Peyer's patch (tissue), 4 donors: ENCODE data around the gene PPIA. TPM values are rescaled to one million over a fixed set of nuclear protein-coding genes. Genes with fewer than 3 reads are reported as not detected.
A peak's percentile ranks its signal among the peaks of the same experiment; 100 is the strongest.

Experiments used
- DNase-seq, 3 donors: peaks; one replicate each; pipeline ENCODE4 v3.0.0-alpha.2; 2017 to 2019
- H3K27ac ChIP-seq, 4 donors: fragments of 200-600 bp; sonication (generic); one replicate each; pipeline ENCODE4 v1.5.1; 2016 to 2019
- H3K27me3 ChIP-seq, 2 donors: fragments of 200-600 bp; sonication (generic); one replicate each; pipeline ENCODE4 v1.5.1; 2019
- H3K36me3 ChIP-seq, 3 donors: fragments of 200-600 bp; sonication (generic); one replicate each; pipeline ENCODE4 v1.5.1; 2016 to 2019
- H3K4me1 ChIP-seq, 4 donors: fragments of 200-600 bp; sonication (generic); one replicate each; pipeline ENCODE4 v1.5.1; 2016 to 2019
- H3K4me3 ChIP-seq, 4 donors: fragments of 200-600 bp; sonication (generic); 1 replicate in 3 of 4; 2 replicates in 1 of 4; pipeline ENCODE4 v1.5.1; 2016 to 2019; ENCODE audit warnings: mild to moderate bottlenecking in 1 of 4
- H3K9me3 ChIP-seq, 4 donors: fragments of 200-600 bp; sonication (generic); one replicate each; pipeline ENCODE4 v1.5.1; 2016 to 2019; ENCODE audit warnings: mild to moderate bottlenecking in 1 of 4
- POLR2A ChIP-seq, 2 donors: fragments of 450-650 bp; IDR thresholded peaks; one replicate each; pipeline ENCODE4 v1.5.1; 2017; ENCODE audit warnings: antibody characterized with exemption in 2 of 2, mild to moderate bottlenecking in 2 of 2, moderate library complexity in 2 of 2
- total RNA-seq, 4 donors: library from RNA; depleted of rRNA; stranded (reverse); fragments of >200 nt; gene quantifications; one replicate each; pipeline ENCODE4 v1.1.0, GENCODE V29; 2016
- TF ChIP-seq, protein P1 (sequence below), 6 experiments: fragments of 450-650 bp in 4 of 6; fragments of 200-600 bp in 2 of 6; sonication (generic) in 1 of 6; IDR thresholded peaks; one replicate each; pipeline ENCODE4 v1.5.1; 2017 to 2019; ENCODE audit warnings: antibody characterized with exemption in 6 of 6, mild to moderate bottlenecking in 3 of 6, moderate library complexity in 1 of 6

Gene PPIA
- total RNA-seq, 4 donors from 2014 or later: 565 to 1,018 (median 894) TPM

DNA sequence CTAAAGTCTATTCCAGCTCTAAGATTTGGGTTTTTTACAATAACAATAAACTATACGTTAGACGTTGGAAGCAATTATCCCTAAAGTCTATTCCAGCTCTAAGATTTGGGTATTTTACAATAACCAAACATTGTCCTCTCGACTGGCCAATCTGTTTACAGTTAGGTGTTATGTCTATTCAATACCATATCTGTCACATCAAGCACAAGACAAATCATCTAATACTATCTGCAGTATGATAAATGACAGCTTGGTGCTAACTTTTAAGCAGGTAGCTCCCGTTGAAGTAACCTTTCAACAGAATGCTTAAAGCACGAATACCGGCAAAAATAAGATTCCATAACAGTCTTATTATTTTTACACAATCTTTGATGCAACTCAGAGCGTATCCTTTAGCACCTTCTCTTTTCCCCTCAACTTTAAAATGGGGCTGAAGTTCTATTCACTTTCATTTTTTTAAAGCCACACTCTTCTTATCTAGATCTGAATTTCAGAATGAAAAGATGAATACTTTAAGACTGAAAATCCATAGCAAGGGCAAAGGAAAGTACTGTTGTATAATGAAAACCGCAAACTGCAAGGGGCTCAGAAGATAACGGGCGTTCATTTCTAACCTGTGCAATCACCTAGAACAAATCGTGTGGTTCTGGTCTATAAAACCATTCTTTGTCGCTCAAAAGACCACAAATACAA, 50.5 kb downstream of the PPIA start:
- Histone ChIP-seq H3K36me3 (peaks cover 0 to 4% (median 0%) of the 10 kb centered on the region in 3 donors), H3K27me3 (no peaks in the 10 kb centered on the region), H3K9me3 (no peaks in the 10 kb centered on the region), H3K4me1 (peaks cover 0 to 18% (median 4%) of the 10 kb centered on the region in 4 donors), H3K4me3 (peak overlapping the region; percentile 80 to 92 (median 84)), H3K27ac (peak overlapping the region; percentile 98 to 99 (median 99))
- TF ChIP-seq, protein P1, sequence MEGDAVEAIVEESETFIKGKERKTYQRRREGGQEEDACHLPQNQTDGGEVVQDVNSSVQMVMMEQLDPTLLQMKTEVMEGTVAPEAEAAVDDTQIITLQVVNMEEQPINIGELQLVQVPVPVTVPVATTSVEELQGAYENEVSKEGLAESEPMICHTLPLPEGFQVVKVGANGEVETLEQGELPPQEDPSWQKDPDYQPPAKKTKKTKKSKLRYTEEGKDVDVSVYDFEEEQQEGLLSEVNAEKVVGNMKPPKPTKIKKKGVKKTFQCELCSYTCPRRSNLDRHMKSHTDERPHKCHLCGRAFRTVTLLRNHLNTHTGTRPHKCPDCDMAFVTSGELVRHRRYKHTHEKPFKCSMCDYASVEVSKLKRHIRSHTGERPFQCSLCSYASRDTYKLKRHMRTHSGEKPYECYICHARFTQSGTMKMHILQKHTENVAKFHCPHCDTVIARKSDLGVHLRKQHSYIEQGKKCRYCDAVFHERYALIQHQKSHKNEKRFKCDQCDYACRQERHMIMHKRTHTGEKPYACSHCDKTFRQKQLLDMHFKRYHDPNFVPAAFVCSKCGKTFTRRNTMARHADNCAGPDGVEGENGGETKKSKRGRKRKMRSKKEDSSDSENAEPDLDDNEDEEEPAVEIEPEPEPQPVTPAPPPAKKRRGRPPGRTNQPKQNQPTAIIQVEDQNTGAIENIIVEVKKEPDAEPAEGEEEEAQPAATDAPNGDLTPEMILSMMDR (IDR thresholded peaks at IDR 0.05): no peak
- TF ChIP-seq POLR2A (IDR thresholded peaks at IDR 0.05): no peak
- DNase-seq: no peak

DNA sequence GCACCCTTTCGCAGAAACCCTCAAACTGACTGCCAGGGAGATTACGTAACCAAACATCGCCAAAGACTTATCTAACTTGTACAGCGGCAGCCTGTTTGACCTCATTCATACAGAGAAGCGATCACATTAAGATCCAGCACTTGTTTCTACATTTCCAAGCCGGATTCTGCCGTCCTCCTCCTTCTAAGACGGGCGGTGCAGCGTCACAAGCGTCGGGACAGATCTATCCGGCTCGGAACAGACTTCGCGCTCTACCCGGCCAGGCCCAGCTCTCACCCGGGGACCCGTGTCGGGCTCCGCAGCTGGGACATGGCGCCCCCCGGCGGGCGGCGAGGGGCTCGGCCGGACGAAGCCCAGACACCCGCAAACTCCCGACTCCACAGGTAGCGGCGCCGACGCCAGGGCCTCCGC, 51.0 kb downstream of the PPIA start:
- Histone ChIP-seq H3K27me3 (no peaks in the 10 kb centered on the region), H3K4me1 (peaks cover 0 to 18% (median 4%) of the 10 kb centered on the region in 4 donors), H3K27ac (peak overlapping the region; percentile 98 to 99 (median 99)), H3K4me3 (peak overlapping the region; percentile 80 to 92 (median 84)), H3K36me3 (peaks cover 0 to 2% (median 0%) of the 10 kb centered on the region in 3 donors), H3K9me3 (no peaks in the 10 kb centered on the region)
- TF ChIP-seq, protein P1 (IDR thresholded peaks at IDR 0.05): peak; percentile 60 to 93 (median 89)
- TF ChIP-seq POLR2A (IDR thresholded peaks at IDR 0.05): no peak
- DNase-seq: peak; percentile 85 to 94 (median 94)

DNA sequence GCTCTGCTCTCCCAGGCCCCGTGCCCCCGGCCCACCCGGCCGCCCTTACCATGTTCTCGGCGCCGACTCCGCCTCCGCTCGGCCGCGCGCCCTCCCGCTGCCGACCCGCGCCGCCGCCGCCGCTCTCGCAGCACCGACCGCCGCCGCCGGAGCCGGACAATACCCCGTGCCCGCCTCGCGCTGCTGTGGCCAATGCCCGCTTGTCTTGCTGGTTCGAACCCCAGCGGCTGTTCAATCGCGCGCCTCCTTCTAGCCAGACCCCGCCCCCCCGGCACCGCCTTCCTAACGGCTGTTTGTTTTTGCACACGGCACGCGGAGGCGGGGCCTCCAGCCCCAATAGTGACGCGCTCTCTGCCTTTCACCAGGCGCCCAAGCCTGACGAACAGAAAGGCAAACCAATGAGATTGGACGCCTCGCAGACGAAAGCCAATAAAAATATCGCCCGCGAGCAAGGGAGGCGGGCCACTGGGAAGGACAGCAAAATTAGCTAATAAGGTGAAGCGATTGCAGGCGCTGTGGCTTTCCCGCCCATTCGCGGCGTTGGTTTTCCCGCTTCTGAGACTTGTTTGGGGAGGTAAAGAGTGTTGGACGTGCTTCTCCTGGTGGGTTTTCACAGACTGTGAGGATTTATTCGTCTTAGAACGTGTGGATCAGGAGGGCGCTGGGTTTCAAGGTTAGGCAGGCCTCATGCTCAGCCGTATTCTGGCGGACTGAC, 51.6 kb downstream of the PPIA start, which contains the start of gene H2AZ2:
H2AZ2 (minus strand) TSS at position 168 of the 715 bp plus-strand sequence; CDS start at position 52, 116 bp downstream.
- TF ChIP-seq, protein P1 (IDR thresholded peaks at IDR 0.05): peak in 2 of 6 experiments; percentile 7 to 9
- peak; percentile 69 to 93 for TF ChIP-seq POLR2A (IDR thresholded peaks at IDR 0.05)
- peak; percentile 100 for DNase-seq

DNA sequence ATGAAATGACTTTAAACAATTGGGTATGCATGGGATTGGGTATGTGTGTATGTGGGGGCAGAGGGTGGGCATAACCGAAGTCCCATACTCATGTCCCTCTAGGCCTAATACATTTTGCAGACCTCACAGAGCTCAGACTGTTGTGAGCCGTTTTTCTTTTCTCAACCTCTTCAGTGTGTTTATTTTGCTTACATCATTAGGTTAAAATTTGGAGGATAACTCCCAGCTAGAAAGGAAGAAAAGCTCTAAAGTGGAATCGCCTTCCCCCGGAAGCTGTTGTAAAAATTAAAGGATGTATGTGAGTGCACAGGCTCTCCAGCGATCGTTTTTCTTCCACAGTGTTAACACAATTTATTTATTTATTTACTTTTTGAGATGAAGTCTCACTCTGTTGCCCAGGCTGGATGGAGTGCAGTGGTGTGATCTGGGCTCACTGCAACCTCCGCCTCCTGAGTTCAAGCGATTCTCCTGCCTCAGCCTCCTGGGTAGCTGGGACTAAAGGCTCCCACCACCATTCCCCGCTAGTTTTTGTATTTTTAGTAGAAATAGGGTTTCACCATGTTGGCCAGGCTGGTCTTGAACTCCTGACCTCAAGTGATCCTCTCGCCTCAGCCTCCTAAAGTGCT, 52.9 kb downstream of the PPIA start:
- Histone ChIP-seq H3K4me3 (peak overlapping the region in 1 of 4 donors; percentile 63), H3K4me1 (peaks cover 0 to 14% (median 4%) of the 10 kb centered on the region in 4 donors), H3K9me3 (no peaks in the 10 kb centered on the region), H3K36me3 (no peaks in the 10 kb centered on the region), H3K27me3 (no peaks in the 10 kb centered on the region), H3K27ac (peak overlapping the region in 1 of 4 donors; percentile 89)
- TF ChIP-seq, protein P1 (IDR thresholded peaks at IDR 0.05): no peak
- TF ChIP-seq POLR2A (IDR thresholded peaks at IDR 0.05): no peak
- no peak for DNase-seq

More for the DNA sequence above, 51.6 kb downstream of the PPIA start, which contains the start of gene H2AZ2:
- H3K36me3 ChIP-seq: no peaks in the 10 kb centered on the region
- peaks cover 0 to 18% (median 4%) of the 10 kb centered on the region in 4 donors for H3K4me1 ChIP-seq
- no peaks in the 10 kb centered on the region for H3K9me3 ChIP-seq
- H3K27ac ChIP-seq: peak within 1 kb of the TSS; percentile 98 to 99 (median 99)
- H3K27me3 ChIP-seq: no peaks in the 10 kb centered on the region
- H3K4me3 ChIP-seq: peak within 1 kb of the TSS; percentile 80 to 92 (median 84)

DNA sequence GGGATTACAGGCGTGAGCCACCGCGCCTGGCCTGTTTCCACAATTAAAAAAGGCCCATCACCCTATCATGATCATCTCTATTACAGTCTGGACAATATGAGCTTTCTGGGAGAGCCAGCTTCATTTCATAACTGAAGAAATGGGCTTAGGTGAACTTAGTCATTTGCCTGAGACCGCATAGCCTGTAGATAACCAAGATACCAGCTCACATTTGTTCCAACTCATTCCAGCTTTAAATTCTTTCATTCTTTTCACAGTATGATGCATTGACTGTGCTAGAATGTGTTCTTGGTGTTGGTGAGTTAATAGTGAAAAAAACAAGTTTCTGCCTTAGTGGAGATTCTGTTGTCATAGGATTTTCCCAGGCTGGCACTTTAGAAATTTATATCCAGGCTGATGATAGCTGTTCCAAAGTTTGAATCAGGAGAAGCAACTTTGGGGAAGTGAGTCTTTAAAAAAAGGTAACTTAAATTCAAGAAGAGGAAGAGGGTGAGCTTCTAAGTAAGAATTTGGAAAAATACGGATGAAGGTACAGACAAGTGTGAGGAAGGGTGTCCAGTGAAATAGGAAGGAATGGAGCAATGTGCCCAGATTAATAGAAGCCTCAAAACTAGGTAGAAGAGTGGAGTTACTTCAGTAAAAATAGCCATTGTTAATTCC, 53.5 kb downstream of the PPIA start:
- peaks cover 0 to 8% (median 4%) of the 10 kb centered on the region in 4 donors for H3K4me1 ChIP-seq
- DNase-seq: no peak
- TF ChIP-seq POLR2A (IDR thresholded peaks at IDR 0.05): no peak
- TF ChIP-seq, protein P1 (IDR thresholded peaks at IDR 0.05): no peak
- no peak overlapping the region for H3K4me3 ChIP-seq
- no peak overlapping the region for H3K27ac ChIP-seq
- no peaks in the 10 kb centered on the region for H3K27me3 ChIP-seq
- H3K36me3 ChIP-seq: no peaks in the 10 kb centered on the region
- no peaks in the 10 kb centered on the region for H3K9me3 ChIP-seq
